Activated effector memory CD4-positive, alpha-beta T cell treated with Interleukin-2 at 50 U/mL for 16 hours (primary cell): ENCODE data around the gene SLC38A9.
"Not testable (repeated sequence)": the region's sequence is repeated elsewhere in the genome, so short reads cannot be mapped to it uniquely, and the experiment has no call there.

ENCODE experiments used
- DNase-seq: peaks from one replicate; pipeline ENCODE4 v3.0.0-alpha.2; 2020

SLC38A9 gene

GRCh38 chr5:55702598-55703345 is 9.4 kb downstream of the SLC38A9 start:
- no peak for DNase-seq

GRCh38 chr5:55701462-55702103 is 10.5 kb downstream of the SLC38A9 start:
- DNase-seq = no peak

- no peak for DNase-seq
These were observed 11.4 kb downstream of the SLC38A9 start for GRCh38 chr5:55700745-55701144.

GRCh38 chr5:55699041-55699688 is 13.0 kb downstream of the SLC38A9 start:
- no peak for DNase-seq

- not testable (repeated sequence) for DNase-seq
These were observed 15.4 kb downstream of the SLC38A9 start for GRCh38 chr5:55696704-55697103.

- no peak for DNase-seq
These were observed 17.8 kb downstream of the SLC38A9 start for GRCh38 chr5:55694152-55694830.

GRCh38 chr5:55692509-55692908 is 19.6 kb downstream of the SLC38A9 start:
- DNase-seq = no peak

- no peak for DNase-seq
These were observed 20.1 kb downstream of the SLC38A9 start for GRCh38 chr5:55692106-55692417.

GRCh38 chr5:55691265-55692105 is 20.6 kb downstream of the SLC38A9 start:
- DNase-seq = no peak

- DNase-seq = no peak
These were observed 30.1 kb downstream of the SLC38A9 start for GRCh38 chr5:55682071-55682470.

- DNase-seq = no peak
These were observed 30.8 kb downstream of the SLC38A9 start for GRCh38 chr5:55681301-55681700.

GRCh38 chr5:55680353-55680752 is 31.8 kb downstream of the SLC38A9 start:
- no peak for DNase-seq

GRCh38 chr5:55679556-55679955 is 32.6 kb downstream of the SLC38A9 start:
- DNase-seq = no peak

- DNase-seq = no peak
These were observed 37.0 kb downstream of the SLC38A9 start for GRCh38 chr5:55675119-55675518.

GRCh38 chr5:55674340-55674739 is 37.8 kb downstream of the SLC38A9 start:
- DNase-seq = no peak

GRCh38 chr5:55672477-55672911 is 39.6 kb downstream of the SLC38A9 start:
- no peak for DNase-seq

- no peak for DNase-seq
These were observed 40.1 kb downstream of the SLC38A9 start for GRCh38 chr5:55671975-55672374.

- no peak for DNase-seq
These were observed 43.8 kb downstream of the SLC38A9 start for GRCh38 chr5:55668356-55668755.

- no peak for DNase-seq
These were observed 44.2 kb downstream of the SLC38A9 start for GRCh38 chr5:55667938-55668337.

GRCh38 chr5:55665065-55665464 is 47.1 kb downstream of the SLC38A9 start:
- DNase-seq = no peak

- DNase-seq = no peak
These were observed 54.7 kb downstream of the SLC38A9 start for GRCh38 chr5:55657443-55657842.

- DNase-seq = no peak
These were observed 61.7 kb downstream of the SLC38A9 start for GRCh38 chr5:55650386-55650785.

- DNase-seq = no peak
These were observed 62.2 kb downstream of the SLC38A9 start for GRCh38 chr5:55649963-55650362.
